Kidney capillary endothelial cell (primary cell): Measurements from ENCODE around the gene WBP1L.
"Not testable (repeated sequence)": the region's sequence is repeated elsewhere in the genome, so short reads cannot be mapped to it uniquely, and the experiment has no call there.

Experiments used
- DNase-seq: peaks from one replicate; pipeline ENCODE4 v3.0.0-alpha.2; 2018; ENCODE audit warnings: low spot score

WBP1L gene

DNA sequence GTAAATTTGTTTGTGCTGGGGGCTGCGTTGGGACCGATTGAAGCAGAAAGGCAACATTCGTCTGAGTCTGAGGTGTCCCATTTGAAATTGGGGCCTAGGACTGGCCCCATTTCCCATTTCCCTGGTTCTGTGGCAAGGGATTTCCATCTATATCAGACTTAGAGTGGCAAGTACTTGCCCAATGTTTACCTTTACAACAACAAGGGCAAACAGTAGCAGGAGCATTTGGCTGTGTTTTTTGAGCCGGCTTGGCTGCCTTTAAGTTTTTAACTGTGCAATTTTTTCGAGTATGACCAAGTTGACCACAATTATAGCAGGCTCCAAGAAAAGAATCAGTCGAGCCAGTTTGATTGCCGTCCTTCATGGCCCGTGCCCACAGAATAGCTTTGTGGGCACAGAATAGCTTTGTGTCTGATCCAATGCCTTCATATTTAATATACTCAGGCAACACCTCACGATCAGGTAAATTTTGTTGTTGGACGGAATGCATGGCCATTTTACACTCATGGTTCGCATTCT lies 98.1 kb downstream of the WBP1L start:
- DNase-seq: no peak

DNA sequence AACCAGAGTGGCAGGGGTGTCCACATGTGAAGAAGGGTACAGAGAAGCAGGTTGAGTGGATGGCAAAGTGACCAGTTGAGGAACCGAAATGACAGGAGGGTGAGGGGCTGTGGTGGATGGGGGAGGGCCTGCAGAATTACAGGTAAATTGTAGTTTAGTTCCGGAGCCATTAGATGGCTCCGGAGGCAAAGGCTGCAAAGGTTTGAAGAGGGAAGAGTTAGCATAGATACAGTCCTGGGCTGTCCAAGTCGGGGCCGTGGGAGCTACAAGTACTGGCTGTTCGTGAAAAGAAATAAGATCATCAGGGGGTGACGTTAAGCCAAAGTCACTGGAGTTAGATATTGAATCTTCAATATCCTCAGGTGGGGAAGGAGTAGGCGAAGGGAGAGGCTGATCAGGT lies 99.4 kb downstream of the WBP1L start:
- DNase-seq: not testable (repeated sequence)

DNA sequence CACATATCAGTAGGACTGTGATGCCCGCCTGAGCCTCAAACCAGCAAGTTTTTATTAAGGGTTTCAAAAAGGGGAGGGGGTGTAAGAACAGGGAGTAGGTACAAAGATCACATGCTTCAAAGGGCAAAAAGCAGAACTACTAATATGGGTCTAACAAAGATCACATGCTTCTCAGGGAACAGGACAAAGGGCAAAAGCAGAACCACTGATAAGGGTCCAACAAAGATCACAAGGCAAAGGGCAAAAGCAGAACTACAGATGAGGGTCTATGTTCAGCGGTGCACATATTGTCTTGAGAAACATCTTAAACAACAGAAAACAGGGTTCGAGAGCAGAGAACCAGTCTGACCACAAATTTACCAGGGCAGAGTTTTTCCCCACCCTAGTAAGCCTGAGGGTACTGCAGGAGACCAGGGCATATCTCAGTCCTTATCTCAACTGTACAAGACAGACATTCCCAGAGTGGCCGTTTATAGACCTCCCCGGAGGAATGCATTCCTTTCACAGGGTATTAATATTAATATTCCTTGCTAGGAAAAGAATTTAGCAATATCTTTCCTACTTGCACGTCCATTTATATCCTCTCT lies 100.5 kb downstream of the WBP1L start:
- not testable (repeated sequence) for DNase-seq

- no peak for DNase-seq
These were observed 101.7 kb downstream of the WBP1L start for GRCh38 chr10:102845352-102845902.

DNA sequence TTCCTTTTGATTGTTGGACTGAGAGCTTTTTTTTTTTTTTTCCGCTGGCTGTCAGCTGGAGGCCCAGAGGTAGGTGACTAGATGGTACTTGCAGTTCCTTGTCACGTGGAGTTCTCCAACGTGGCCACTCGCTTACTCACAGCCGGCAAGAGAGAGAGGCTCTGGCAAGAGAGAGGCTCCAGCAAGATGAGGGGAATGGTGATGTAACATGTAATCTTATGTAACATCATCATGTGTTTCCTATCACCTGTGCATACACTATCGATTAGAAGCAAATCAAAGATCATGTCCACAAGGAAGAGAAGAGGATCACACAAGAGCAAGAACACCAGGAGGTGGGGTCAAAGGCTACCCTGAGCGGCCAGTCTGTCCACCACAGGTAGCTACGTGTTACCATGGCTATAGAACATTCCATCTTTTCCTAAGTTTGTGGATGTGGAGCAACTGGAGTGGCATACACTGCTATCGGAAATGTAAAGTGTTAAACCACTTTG lies 106.3 kb downstream of the WBP1L start:
- no peak for DNase-seq

DNA sequence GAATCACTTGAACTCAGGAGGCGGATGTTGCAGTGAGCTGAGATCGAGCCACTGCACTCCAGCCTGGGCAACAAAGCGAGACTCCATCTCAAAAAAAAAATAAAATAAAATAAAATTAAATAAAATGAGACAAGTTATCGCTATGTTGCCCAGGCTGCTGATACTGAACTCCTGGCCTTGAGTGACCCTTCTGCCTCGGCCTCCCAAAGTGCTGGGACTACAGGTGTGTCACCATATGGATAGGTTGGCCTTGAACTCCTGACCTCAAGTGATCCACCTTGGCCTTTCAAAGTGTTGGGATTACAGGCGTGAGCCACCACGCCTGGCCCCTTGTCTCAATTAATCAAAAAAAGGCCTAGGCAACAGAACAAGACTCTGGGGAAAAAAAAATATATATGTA lies 109.5 kb downstream of the WBP1L start:
- DNase-seq: not testable (repeated sequence)

GRCh38 chr10:102855731-102856436 lies 112.1 kb downstream of the WBP1L start:
- peak; percentile 71 for DNase-seq

- DNase-seq: no peak
These were observed 113.1 kb downstream of the WBP1L start for GRCh38 chr10:102856758-102857424.

- DNase-seq: no peak
These were observed 116.2 kb downstream of the WBP1L start for GRCh38 chr10:102859911-102860310.

GRCh38 chr10:102863660-102864059 lies 119.9 kb downstream of the WBP1L start:
- DNase-seq: no peak

DNA sequence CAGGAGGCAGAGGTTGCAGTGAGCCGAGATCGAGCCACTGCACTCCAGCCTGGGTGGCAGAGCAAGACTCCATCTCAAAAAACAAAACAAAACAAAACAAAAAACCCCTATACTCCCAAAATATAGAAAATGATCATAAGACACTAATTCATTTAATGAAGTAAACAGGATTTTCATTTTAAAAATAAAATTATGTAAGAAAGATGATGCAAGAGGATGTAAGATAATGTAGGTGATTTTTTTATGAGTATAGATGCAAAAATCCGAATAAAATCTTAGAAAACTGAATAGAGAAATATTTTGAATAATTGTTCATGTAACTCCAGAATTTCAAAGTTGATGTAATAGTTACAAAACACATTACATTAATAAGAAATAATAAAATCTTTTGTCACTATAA lies 121.9 kb downstream of the WBP1L start:
- no peak for DNase-seq
